Esophagus (tissue), 2 donors: Measurements from ENCODE around the gene ATXN2. TPM values are rescaled to one million over a fixed set of nuclear protein-coding genes. Genes with fewer than 3 reads are reported as not detected.

Experiments used
- H3K27ac ChIP-seq, 2 donors: one replicate each; pipeline ENCODE4 v1.5.1; 2013; ENCODE audit warnings: low read depth in 2 of 2, mild to moderate bottlenecking in 2 of 2, inconsistent platforms in 1 of 2, low read length in 1 of 2, moderate library complexity in 1 of 2
- H3K27me3 ChIP-seq, 2 donors: one replicate each; pipeline ENCODE4 v1.6.1; 2013; ENCODE audit warnings: low read length in 2 of 2, control low read depth in 1 of 2, mild to moderate bottlenecking in 1 of 2; ENCODE audit not compliant: insufficient read depth in 2 of 2, control insufficient read depth in 1 of 2
- H3K36me3 ChIP-seq, 2 donors: one replicate each; pipeline ENCODE4 v1.6.1; 2013; ENCODE audit warnings: low read length in 1 of 2; ENCODE audit not compliant: control insufficient read depth in 2 of 2, insufficient read depth in 2 of 2
- H3K4me1 ChIP-seq, 2 donors: one replicate each; pipeline ENCODE4 v1.6.1; 2013; ENCODE audit warnings: low read length in 1 of 2; ENCODE audit not compliant: control insufficient read depth in 2 of 2, insufficient read depth in 2 of 2
- H3K4me3 ChIP-seq, 2 donors: one replicate each; pipeline ENCODE4 v1.5.1; 2013; ENCODE audit warnings: low read length in 2 of 2, mild to moderate bottlenecking in 2 of 2, low read depth in 1 of 2, moderate library complexity in 1 of 2
- H3K9me3 ChIP-seq, 2 donors: one replicate each; pipeline ENCODE4 v1.6.1; 2013; ENCODE audit warnings: mild to moderate bottlenecking in 2 of 2, low read depth in 1 of 2, low read length in 1 of 2, moderate library complexity in 1 of 2; ENCODE audit not compliant: control insufficient read depth in 2 of 2, insufficient read depth in 1 of 2
- WGBS, 2 donors: extraction: QIAGEN DNeasy Blood & Tissue Kit; methylation state at CpG; one replicate each; pipeline ENCODE4 v1.1.7; 2013; 5-methylcytosine and 5-hydroxymethylcytosine counted together
- polyA plus RNA-seq, 2 donors: library from polyadenylated mRNA; stranded (reverse); fragments of 200-250 nt; gene quantifications; one replicate each; pipeline ENCODE4 v1.2.3, GENCODE V29; 2013
- donor health status: healthy with polysubstance abuse.
- donor health status: Bipolar disorder and iron deficiency.

ATXN2 gene, protein sequence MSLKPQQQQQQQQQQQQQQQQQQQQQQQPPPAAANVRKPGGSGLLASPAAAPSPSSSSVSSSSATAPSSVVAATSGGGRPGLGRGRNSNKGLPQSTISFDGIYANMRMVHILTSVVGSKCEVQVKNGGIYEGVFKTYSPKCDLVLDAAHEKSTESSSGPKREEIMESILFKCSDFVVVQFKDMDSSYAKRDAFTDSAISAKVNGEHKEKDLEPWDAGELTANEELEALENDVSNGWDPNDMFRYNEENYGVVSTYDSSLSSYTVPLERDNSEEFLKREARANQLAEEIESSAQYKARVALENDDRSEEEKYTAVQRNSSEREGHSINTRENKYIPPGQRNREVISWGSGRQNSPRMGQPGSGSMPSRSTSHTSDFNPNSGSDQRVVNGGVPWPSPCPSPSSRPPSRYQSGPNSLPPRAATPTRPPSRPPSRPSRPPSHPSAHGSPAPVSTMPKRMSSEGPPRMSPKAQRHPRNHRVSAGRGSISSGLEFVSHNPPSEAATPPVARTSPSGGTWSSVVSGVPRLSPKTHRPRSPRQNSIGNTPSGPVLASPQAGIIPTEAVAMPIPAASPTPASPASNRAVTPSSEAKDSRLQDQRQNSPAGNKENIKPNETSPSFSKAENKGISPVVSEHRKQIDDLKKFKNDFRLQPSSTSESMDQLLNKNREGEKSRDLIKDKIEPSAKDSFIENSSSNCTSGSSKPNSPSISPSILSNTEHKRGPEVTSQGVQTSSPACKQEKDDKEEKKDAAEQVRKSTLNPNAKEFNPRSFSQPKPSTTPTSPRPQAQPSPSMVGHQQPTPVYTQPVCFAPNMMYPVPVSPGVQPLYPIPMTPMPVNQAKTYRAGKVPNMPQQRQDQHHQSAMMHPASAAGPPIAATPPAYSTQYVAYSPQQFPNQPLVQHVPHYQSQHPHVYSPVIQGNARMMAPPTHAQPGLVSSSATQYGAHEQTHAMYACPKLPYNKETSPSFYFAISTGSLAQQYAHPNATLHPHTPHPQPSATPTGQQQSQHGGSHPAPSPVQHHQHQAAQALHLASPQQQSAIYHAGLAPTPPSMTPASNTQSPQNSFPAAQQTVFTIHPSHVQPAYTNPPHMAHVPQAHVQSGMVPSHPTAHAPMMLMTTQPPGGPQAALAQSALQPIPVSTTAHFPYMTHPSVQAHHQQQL
- polyA plus RNA-seq, result 10 to 100 TPM; 10.0 to 18.0 TPM

DNA sequence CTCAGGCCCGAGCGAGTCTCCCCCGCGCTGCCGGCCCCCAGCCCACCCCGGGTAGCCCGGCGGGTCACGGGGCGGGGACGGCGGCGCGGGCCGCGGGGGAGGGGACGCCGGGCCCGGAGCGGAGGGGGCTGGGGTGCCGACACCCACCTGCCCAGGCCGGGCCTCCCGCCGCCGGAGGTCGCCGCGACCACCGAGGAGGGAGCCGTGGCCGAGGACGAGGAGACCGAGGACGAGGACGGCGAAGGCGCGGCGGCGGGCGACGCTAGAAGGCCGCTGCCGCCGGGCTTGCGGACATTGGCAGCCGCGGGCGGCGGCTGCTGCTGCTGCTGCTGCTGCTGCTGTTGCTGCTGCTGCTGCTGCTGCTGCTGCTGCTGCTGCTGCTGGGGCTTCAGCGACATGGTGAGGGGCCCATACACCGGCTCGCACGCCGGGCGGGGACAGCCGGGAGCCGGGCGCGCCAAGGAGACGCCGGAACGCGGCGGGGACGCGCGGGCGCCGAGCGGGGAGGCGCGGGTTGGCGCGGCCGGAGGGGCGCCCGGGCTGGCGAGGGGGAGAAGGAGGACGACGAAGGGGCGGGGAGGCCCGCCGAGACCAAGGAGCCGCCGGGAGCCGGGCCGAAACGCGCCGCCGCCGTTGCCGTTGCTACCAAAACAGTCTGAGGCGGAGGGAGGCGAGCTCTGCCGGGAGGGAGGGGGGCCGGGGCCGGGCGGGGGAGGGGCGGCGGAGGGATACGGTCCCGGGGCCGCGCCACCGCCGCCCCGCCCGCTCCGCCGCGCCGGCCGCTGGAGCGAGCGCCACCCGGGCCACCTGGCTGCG lies at the start of gene ATXN2:
ATXN2 (minus strand) TSS at position 679 of the 816 bp plus-strand sequence; CDS start at position 398, 281 bp downstream.
- H3K27ac ChIP-seq, result peak within 1 kb of the TSS; percentile 99 to 100
- peak within 1 kb of the TSS; percentile 92 to 99 for H3K4me3 ChIP-seq
- H3K9me3 ChIP-seq, result no peaks in the 10 kb centered on the region
- no peaks in the 10 kb centered on the region for H3K36me3 ChIP-seq
- H3K4me1 ChIP-seq, result peaks cover 0 to 2% of the 10 kb centered on the region in 2 donors
- H3K27me3 ChIP-seq, result no peaks in the 10 kb centered on the region
- 1% methylated on average over 76 to 119 of the region's 119 CpGs for WGBS, 2 donors

DNA sequence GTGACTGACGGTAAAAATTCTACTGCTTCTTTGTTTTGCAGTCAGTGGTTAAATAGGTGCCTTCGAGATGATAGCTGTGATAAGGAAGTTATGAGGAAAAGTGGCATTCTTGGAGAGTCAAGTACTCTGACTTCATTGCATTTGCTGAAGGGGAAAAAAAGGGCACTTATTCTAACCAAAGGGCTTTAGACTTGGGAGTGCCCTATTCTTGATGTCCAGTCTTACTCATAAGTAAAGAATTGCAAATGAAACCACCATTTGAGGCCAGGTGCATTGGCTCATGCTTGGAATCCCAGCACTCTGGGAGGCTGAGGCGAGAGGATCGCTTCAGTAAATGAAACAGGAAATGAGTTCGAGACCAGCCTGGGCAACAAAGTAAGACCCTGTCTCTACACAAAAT lies 46.3 kb upstream of the ATXN2 start:
- no peak overlapping the region for H3K27ac ChIP-seq
- H3K27me3 ChIP-seq, result no peaks in the 10 kb centered on the region
- H3K4me3 ChIP-seq, result no peak overlapping the region
- H3K9me3 ChIP-seq, result no peaks in the 10 kb centered on the region
- peaks cover 4 to 25% of the 10 kb centered on the region in 2 donors for H3K36me3 ChIP-seq
- no peaks in the 10 kb centered on the region for H3K4me1 ChIP-seq
- WGBS, 2 donors, result 94 to 95% methylated on average over 5 of the region's 5 CpGs

DNA sequence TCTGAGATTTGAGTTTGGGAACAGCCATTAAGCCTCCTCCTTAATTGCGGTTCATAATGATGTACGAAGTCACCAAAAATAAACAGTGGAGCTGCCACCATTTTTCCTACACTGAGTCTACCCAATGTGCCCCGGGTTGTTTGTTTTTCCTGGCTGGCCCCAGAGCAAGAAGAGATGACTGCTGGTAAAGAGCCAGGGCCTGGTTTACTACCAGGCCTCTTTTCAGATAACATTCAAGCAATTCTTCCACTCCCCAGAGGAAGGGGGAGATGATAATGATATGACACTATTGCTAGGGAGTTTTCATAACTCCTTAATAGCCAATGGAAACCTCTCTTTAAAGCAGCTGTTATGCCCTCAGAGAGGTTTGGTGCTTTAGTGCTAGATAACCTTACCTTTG lies 44.3 kb upstream of the ATXN2 start:
- peaks cover 0 to 19% of the 10 kb centered on the region in 2 donors for H3K36me3 ChIP-seq
- no peaks in the 10 kb centered on the region for H3K27me3 ChIP-seq
- H3K4me1 ChIP-seq, result no peaks in the 10 kb centered on the region
- no peak overlapping the region for H3K4me3 ChIP-seq
- H3K27ac ChIP-seq, result peak overlapping the region in 1 of 2 donors; percentile 38
- 49 to 54% methylated on average over 3 of the region's 3 CpGs for WGBS, 2 donors
- no peaks in the 10 kb centered on the region for H3K9me3 ChIP-seq

DNA sequence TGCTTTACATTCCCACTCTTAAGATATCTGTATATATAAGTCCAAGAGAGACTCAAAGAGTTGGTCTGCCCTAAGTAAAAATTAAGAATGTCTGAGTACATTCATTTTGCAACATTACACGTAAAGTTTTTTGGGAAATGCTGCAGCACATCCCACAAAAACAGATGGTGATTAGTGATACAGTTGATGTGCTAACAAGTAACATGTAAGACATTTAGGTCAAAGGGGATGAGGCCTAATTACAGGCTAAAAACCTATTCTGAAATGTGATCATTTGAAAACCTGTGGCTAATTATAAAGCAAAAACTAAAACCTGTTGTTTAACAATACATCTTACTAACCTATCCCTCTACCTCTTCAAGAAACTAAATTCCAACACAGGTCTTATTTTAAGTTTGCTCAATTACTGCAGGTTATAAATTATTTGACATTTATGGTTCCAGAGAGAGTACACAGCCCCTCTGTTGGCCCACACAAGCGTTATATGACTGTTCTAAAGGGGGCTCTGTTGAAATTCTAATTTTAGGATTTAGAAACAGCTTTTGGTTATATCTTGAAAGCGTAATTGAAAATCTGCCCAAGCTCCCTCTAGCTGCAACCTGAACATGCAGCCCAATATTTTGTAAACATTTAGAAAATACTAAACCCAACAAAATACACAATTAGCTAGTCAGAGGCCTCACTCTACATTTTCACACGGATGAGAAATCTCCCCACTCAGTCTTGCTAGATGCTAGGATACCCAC lies 43.7 kb upstream of the ATXN2 start:
- no peaks in the 10 kb centered on the region for H3K27me3 ChIP-seq
- no peaks in the 10 kb centered on the region for H3K9me3 ChIP-seq
- 65 to 69% methylated on average over 4 of the region's 4 CpGs for WGBS, 2 donors
- H3K4me1 ChIP-seq, result no peaks in the 10 kb centered on the region
- H3K4me3 ChIP-seq, result no peak overlapping the region
- peaks cover 0 to 19% of the 10 kb centered on the region in 2 donors for H3K36me3 ChIP-seq
- H3K27ac ChIP-seq, result peak overlapping the region in 1 of 2 donors; percentile 38

DNA sequence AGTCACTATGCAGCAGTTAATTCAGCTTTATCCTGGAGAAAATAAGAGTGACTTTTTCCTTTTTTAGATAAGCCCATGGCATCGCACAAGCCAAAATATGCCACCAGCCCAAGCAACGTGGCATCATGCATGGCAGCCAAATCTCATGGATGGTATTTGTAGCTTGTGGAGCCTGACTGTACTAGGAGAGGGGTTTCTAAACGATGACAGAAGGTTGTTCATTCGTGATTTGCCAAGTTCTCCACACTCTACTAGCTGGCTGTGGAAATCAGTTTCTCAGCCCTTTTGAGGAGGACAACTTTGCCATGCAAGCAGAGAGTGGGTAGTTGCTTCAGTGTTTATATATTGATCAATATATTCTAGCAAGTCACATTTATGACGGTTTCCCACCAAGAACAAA lies 41.4 kb upstream of the ATXN2 start:
- peaks cover 0 to 12% of the 10 kb centered on the region in 2 donors for H3K36me3 ChIP-seq
- no peak overlapping the region for H3K27ac ChIP-seq
- no peak overlapping the region for H3K4me3 ChIP-seq
- H3K4me1 ChIP-seq, result no peaks in the 10 kb centered on the region
- WGBS, 2 donors, result 85 to 90% methylated on average over 5 of the region's 5 CpGs
- H3K27me3 ChIP-seq, result no peaks in the 10 kb centered on the region
- H3K9me3 ChIP-seq, result no peaks in the 10 kb centered on the region

- no peaks in the 10 kb centered on the region for H3K36me3 ChIP-seq
- WGBS, 2 donors, result 76 to 83% methylated on average over 6 of the region's 6 CpGs
These were observed 39.4 kb upstream of the ATXN2 start for GRCh38 chr12:111638556-111638955.

GRCh38 chr12:111636209-111636945 lies 37.3 kb upstream of the ATXN2 start:
- Histone ChIP-seq H3K9me3 (no peaks in the 10 kb centered on the region), H3K27ac (peak overlapping the region; percentile 66 to 79), H3K27me3 (no peaks in the 10 kb centered on the region), H3K4me1 (no peaks in the 10 kb centered on the region), H3K36me3 (no peaks in the 10 kb centered on the region), H3K4me3 (no peak overlapping the region)
- 16 to 39% methylated on average over 19 of the region's 19 CpGs for WGBS, 2 donors

More at GRCh38 chr12:111638556-111638955, 39.4 kb upstream of the ATXN2 start:
- H3K4me3 ChIP-seq, result no peak overlapping the region
- no peaks in the 10 kb centered on the region for H3K4me1 ChIP-seq
- no peaks in the 10 kb centered on the region for H3K9me3 ChIP-seq
- no peaks in the 10 kb centered on the region for H3K27me3 ChIP-seq
- H3K27ac ChIP-seq, result no peak overlapping the region

- Histone ChIP-seq H3K27me3 (no peaks in the 10 kb centered on the region), H3K9me3 (no peaks in the 10 kb centered on the region), H3K4me3 (no peak overlapping the region), H3K4me1 (no peaks in the 10 kb centered on the region), H3K36me3 (no peaks in the 10 kb centered on the region), H3K27ac (peak overlapping the region; percentile 66 to 79)
- 76 to 78% methylated on average over 8 of the region's 8 CpGs for WGBS, 2 donors
These were observed 36.4 kb upstream of the ATXN2 start for GRCh38 chr12:111635524-111635923.
